ENCODE results near the gene UQCC5. TPM values are rescaled to one million over a fixed set of nuclear protein-coding genes. Genes with fewer than 3 reads are reported as not detected.

The UQCC5 gene
- 30.0 to 37.8 TPM (median 36.4 TPM) in 3 replicates for total RNA-seq (2021)
- percentile 70 among the genes with signal in this experiment for Bru-seq, nascent RNA
- long read RNA-seq, experiment 1, transcript SMIM4-201 (2 exons, 274 nt) = minor isoform, 5 of 20 reads
- long read RNA-seq, experiment 1, transcript SMIM4-203 (2 exons, 1,770 nt) = major isoform, 7 of 20 reads
- long read RNA-seq, experiment 1, partial matches to known transcripts = 1 of 20 reads
- long read RNA-seq, experiment 1, other reads (novel, unspliced or antisense) = 6 of 20 reads
- long read RNA-seq, experiment 2, transcript SMIM4-203 (2 exons, 1,770 nt) = major isoform, 37 of 62 reads
- long read RNA-seq, experiment 2, transcript SMIM4-201 (2 exons, 274 nt) = minor isoform, 21 of 62 reads
- long read RNA-seq, experiment 2, partial matches to known transcripts = 0 of 62 reads
- long read RNA-seq, experiment 2, other reads (novel, unspliced or antisense) = 4 of 62 reads
- long read RNA-seq, experiment 3, transcript SMIM4-203 (2 exons, 1,770 nt) = major isoform, 6 of 8 reads
- long read RNA-seq, experiment 3, partial matches to known transcripts = 0 of 8 reads
- long read RNA-seq, experiment 3, other reads (novel, unspliced or antisense) = 0 of 8 reads

DNA sequence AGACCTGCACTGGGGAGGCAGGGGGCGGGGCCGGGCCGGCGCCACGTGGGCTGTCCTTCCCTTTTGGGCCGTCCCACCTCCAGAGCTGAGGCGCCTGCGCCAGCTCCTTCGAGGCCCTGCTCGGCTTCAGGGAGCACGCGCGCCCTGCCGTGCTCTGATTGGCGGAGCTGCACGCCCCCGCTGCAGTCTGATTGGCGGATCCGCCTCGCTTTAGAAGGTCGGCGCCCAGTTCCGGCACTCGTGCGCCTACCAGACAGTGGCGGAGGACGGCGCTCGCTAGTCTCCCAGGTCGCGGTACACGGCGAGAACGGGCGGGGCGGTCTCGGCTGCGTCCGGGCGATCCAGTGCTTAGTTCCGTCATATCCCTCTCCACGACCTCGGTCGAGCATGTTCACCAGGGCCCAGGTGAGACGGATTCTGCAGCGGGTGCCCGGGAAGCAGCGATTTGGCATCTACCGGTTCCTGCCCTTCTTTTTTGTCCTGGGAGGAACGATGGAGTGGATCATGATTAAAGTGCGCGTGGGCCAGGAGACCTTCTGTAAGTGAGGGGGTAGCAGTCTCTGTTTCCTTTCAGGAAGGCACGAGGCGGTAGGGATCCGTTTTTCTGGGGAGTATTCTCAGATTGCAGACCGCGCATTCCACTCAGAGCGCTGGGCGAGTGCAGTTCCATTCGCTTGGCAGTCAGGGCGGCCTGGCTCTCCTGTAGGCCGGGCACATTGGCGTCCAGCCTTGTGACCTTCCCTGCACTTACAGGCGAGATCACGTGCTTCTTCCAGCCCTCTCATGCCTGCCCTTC lies at the start of gene UQCC5:
UQCC5 (plus strand) TSS at position 237 of the 796 bp plus-strand sequence; CDS start at position 388, 151 bp downstream.
- Mint-ChIP-seq H3K4me3 (peak within 1 kb of the TSS; percentile 98), H3K4me1 (peaks cover 51% of the 10 kb centered on the region), H3K27me3 (ENCODE audit: low read depth) (no peaks in the 10 kb centered on the region), H3K9me3 (no peaks in the 10 kb centered on the region), H3K27ac (peak within 1 kb of the TSS; percentile 99), H3K36me3 (peaks cover 15% of the 10 kb centered on the region)
- ATAC-seq = peak; percentile 86
- peak; percentile 98 for DNase-seq (ENCODE audit: low spot score)
- POLR2A ChIA-PET = interaction anchor here (0.6 to 1.0 kb wide), 3 partner anchors 17 to 219 kb away, joined by 3 to 4 read pairs (median 3); no protein-coding TSS in a partner anchor
- CTCF ChIA-PET = interaction anchor here (0.7 to 1.4 kb wide), 9 partner anchors 17 to 256 kb away, joined by 3 to 7 read pairs (median 3); no protein-coding TSS in a partner anchor
- TF ChIP-seq ZNF416 (CRISPR knock-in tag; IDR thresholded peaks at IDR 0.05) = 0 out of 2 replicates have a peak, but pooled peaks have one; percentile 54
- peak; percentile 89 for TF ChIP-seq ZNF232 (CRISPR knock-in tag; IDR thresholded peaks at IDR 0.05)
- peak; percentile 98 for TF ChIP-seq SP1 (CRISPR knock-in tag; conservative IDR thresholded peaks at IDR 0.05)
- TF ChIP-seq, protein P1, sequence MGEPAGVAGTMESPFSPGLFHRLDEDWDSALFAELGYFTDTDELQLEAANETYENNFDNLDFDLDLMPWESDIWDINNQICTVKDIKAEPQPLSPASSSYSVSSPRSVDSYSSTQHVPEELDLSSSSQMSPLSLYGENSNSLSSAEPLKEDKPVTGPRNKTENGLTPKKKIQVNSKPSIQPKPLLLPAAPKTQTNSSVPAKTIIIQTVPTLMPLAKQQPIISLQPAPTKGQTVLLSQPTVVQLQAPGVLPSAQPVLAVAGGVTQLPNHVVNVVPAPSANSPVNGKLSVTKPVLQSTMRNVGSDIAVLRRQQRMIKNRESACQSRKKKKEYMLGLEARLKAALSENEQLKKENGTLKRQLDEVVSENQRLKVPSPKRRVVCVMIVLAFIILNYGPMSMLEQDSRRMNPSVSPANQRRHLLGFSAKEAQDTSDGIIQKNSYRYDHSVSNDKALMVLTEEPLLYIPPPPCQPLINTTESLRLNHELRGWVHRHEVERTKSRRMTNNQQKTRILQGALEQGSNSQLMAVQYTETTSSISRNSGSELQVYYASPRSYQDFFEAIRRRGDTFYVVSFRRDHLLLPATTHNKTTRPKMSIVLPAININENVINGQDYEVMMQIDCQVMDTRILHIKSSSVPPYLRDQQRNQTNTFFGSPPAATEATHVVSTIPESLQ (CRISPR knock-in tag; IDR thresholded peaks at IDR 0.05) = no peak
- peak; percentile 97 for TF ChIP-seq ZNF138 (CRISPR knock-in tag; conservative IDR thresholded peaks at IDR 0.05)
- no peak for TF ChIP-seq ELF4 (CRISPR knock-in tag; IDR thresholded peaks at IDR 0.05; ENCODE audit: low read depth)
- TF ChIP-seq, protein P2, sequence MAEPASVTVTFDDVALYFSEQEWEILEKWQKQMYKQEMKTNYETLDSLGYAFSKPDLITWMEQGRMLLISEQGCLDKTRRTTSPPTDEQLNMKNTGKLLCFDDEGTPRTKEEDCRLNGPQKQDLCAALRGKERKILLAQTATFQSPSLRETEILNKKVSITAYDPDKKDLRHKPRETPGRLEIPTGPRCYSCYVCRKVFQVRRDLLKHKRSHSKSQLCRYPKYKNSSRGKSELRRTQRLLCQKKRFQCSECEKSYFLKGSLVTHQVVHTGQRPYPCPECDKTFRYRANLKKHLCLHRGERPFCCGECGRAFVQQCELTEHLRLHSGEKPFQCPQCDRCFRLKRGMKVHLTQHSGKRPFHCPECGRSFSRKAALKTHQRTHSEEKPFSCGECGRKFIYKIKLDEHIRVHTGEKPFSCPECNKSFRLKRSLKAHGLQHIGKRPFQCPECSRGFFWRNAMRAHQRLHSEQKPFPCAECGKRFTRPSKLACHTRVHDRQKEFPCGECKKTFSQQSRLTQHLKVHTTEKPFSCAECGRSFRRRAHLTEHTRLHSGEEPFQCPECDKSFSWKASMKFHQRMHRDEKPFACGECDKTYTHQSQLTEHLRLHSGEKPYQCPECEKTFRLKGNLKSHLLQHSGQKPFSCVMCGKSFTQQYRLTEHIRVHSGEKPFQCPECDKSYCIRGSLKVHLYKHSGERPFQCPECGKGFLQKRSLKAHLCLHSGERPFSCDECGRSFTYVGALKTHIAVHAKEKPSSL (CRISPR knock-in tag; conservative IDR thresholded peaks at IDR 0.05) = no peak
- TF ChIP-seq FOXP1 (CRISPR knock-in tag; IDR thresholded peaks at IDR 0.05; ENCODE audit: borderline replicate concordance) = peak; percentile 83
- TF ChIP-seq TP53 (CRISPR knock-in tag; IDR thresholded peaks at IDR 0.05) = peak; percentile 94
- no peak for TF ChIP-seq SOX15 (CRISPR knock-in tag; IDR thresholded peaks at IDR 0.05)
- no peak for TF ChIP-seq JUN (CRISPR knock-in tag; IDR thresholded peaks at IDR 0.05)
- TF ChIP-seq ZNF396 (CRISPR knock-in tag; IDR thresholded peaks at IDR 0.05; ENCODE audit: borderline replicate concordance) = no peak
- TF ChIP-seq E2F4 (CRISPR knock-in tag; IDR thresholded peaks at IDR 0.05; ENCODE audit: borderline replicate concordance, low read depth) = peak; percentile 48; the same call in 1 of the 2 replicates
- 0 out of 2 replicates have a peak, but pooled peaks have one; percentile 55 for TF ChIP-seq E2F1 (CRISPR knock-in tag; IDR thresholded peaks at IDR 0.05)
- TF ChIP-seq ESRRA (CRISPR knock-in tag; IDR thresholded peaks at IDR 0.05; ENCODE audit: borderline replicate concordance) = peak; percentile 78; the same call in 1 of the 2 replicates
- TF ChIP-seq AFF4 (CRISPR knock-in tag; IDR thresholded peaks at IDR 0.05; ENCODE audit: borderline replicate concordance) = no peak; the same call in 1 of the 2 replicates
- peak; percentile 88; the same call in 1 of the 2 replicates for TF ChIP-seq NFE2L1 (CRISPR knock-in tag; IDR thresholded peaks at IDR 0.05)
- TF ChIP-seq, protein P3, sequence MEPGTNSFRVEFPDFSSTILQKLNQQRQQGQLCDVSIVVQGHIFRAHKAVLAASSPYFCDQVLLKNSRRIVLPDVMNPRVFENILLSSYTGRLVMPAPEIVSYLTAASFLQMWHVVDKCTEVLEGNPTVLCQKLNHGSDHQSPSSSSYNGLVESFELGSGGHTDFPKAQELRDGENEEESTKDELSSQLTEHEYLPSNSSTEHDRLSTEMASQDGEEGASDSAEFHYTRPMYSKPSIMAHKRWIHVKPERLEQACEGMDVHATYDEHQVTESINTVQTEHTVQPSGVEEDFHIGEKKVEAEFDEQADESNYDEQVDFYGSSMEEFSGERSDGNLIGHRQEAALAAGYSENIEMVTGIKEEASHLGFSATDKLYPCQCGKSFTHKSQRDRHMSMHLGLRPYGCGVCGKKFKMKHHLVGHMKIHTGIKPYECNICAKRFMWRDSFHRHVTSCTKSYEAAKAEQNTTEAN (CRISPR knock-in tag; IDR thresholded peaks at IDR 0.05) = peak; percentile 76; the same call in 1 of the 2 replicates
- TF ChIP-seq NR2C2 (CRISPR knock-in tag; IDR thresholded peaks at IDR 0.05) = no peak
- TF ChIP-seq NFYB (CRISPR knock-in tag; conservative IDR thresholded peaks at IDR 0.05; ENCODE audit: low read depth) = peak; percentile 98
- peak; percentile 71; the same call in 1 of the 2 replicates for TF ChIP-seq TCF7 (CRISPR knock-in tag; IDR thresholded peaks at IDR 0.05; ENCODE audit: low read depth)
- peak; percentile 88; the same call in 1 of the 2 replicates for TF ChIP-seq MYBL2 (CRISPR knock-in tag; IDR thresholded peaks at IDR 0.05)
